K562 (cell line): ENCODE results near the gene MRPS31. TPM values are rescaled to one million over a fixed set of nuclear protein-coding genes. Genes with fewer than 3 reads are reported as not detected.

Experiments used
- ATAC-seq: fragments of 200-7000 bp; cut with Tn5 transposase; 3 replicates; pipeline ENCODE4 v1.9.1; 2020; ENCODE audit warnings: moderate library complexity
- BruUV-seq: library from RNA; stranded (reverse); fragments of 400-500 nt; replicated peaks from 2 replicates; lab custom pipeline; 2021; lab: Mats Ljungman, UMichigan
- CTCF ChIA-PET: fragments of 300-600 bp; formaldehyde crosslinking; extraction: SDS; loops from one replicate; lab custom pipeline; 2021; ENCODE audit warnings: low intra/inter-chr PET ratio; lab: Yijun Ruan, JAX
- POLR2A ChIA-PET: fragments of 300-600, 350-650 bp; sonication (Branson Sonifier 250); formaldehyde crosslinking; extraction: SDS; loops from one replicate; lab custom pipeline; 2021; ENCODE audit warnings: antibody characterized with exemption, inconsistent platforms; lab: Yijun Ruan, JAX
- DNase-seq, 4 experiments: peaks; one replicate each; pipeline versions ENCODE4 v3.0.0 to v3.0.0-alpha.2; 2011 to 2018; ENCODE audit warnings: low spot score in 3 of 4, mixed read lengths in 3 of 4; ENCODE audit errors: extremely low read depth in 1 of 4
- FAIRE-seq: peaks from 2 replicates; lab custom pipeline; 2011; peaks lifted over from hg19 to GRCh38; lab: Jason Lieb, UNC
- H2AFZ ChIP-seq: 2 replicates; pipeline ENCODE4 v1.6.0; 2011; ENCODE audit warnings: low read depth, low read length, control low read depth, inconsistent platforms
- H3K27ac ChIP-seq: fragments of 200-600 bp; 3 replicates; pipeline ENCODE4 v1.8.0; 2011; ENCODE audit warnings: low read depth, mild to moderate bottlenecking, control low read depth, inconsistent platforms, low read length, moderate library complexity, mixed read lengths; ENCODE audit errors: extremely low read depth
- H3K27me3 ChIP-seq, 2 experiments: fragments of 300-600 bp in 1 of 2; 2 replicates in 1 of 2; 3 replicates in 1 of 2; pipeline versions ENCODE4 v1.6.0 to v1.8.0; 2011; ENCODE audit warnings: inconsistent platforms in 2 of 2, low read length in 2 of 2, mild to moderate bottlenecking in 1 of 2, mixed read lengths in 1 of 2, moderate library complexity in 1 of 2; ENCODE audit not compliant: control insufficient read depth in 2 of 2, insufficient read depth in 2 of 2
- H3K36me3 ChIP-seq: fragments of 300-600 bp; 3 replicates; pipeline ENCODE4 v1.8.0; 2011; ENCODE audit warnings: mild to moderate bottlenecking, low read length, inconsistent platforms; ENCODE audit not compliant: control insufficient read depth, insufficient read depth
- H3K4me1 ChIP-seq, 2 experiments: fragments of 200-600 bp in 1 of 2; replicated peaks in 1 of 2; 2 replicates in 1 of 2; 3 replicates in 1 of 2; pipeline versions ENCODE4 v1.5.1 to v1.8.0; 2011; ENCODE audit warnings: inconsistent platforms in 2 of 2, low read length in 2 of 2, mild to moderate bottlenecking in 1 of 2, mixed read lengths in 1 of 2, moderate library complexity in 1 of 2; ENCODE audit not compliant: control insufficient read depth in 2 of 2, insufficient read depth in 2 of 2
- H3K4me2 ChIP-seq: 2 replicates; pipeline ENCODE4 v1.6.1; 2011; ENCODE audit warnings: low read length, control low read depth, inconsistent platforms, mixed read lengths; ENCODE audit not compliant: insufficient read depth
- H3K4me3 ChIP-seq: fragments of 200-600 bp; sonication (generic), shearing (Covaris generic); 2 replicates; pipeline ENCODE4 v1.5.1; 2016; ENCODE audit warnings: control low read depth, inconsistent platforms
- H3K79me2 ChIP-seq: fragments of 200-600 bp; 3 replicates; pipeline ENCODE4 v1.8.0; 2011; ENCODE audit warnings: low read length, inconsistent platforms; ENCODE audit not compliant: control insufficient read depth, insufficient read depth
- H3K9ac ChIP-seq, 2 experiments: 2 replicates each; pipeline versions ENCODE4 v1.6.0 to v1.6.1; 2011; ENCODE audit warnings: low read depth in 2 of 2, low read length in 2 of 2, control low read depth in 1 of 2, inconsistent platforms in 1 of 2, mild to moderate bottlenecking in 1 of 2, mixed read lengths in 1 of 2; ENCODE audit not compliant: insufficient read depth in 1 of 2
- H3K9me1 ChIP-seq: one replicate; pipeline ENCODE4 v1.6.0; 2011; ENCODE audit warnings: inconsistent platforms, mild to moderate bottlenecking, low read length, moderate library complexity; ENCODE audit not compliant: control insufficient read depth, insufficient read depth
- H3K9me3 ChIP-seq: replicated peaks from 2 replicates; pipeline ENCODE4 v1.5.1; 2011; ENCODE audit warnings: low read depth, low read length, inconsistent platforms; ENCODE audit not compliant: control insufficient read depth, insufficient read depth
- H4K20me1 ChIP-seq: replicated peaks from 2 replicates; pipeline ENCODE4 v1.6.1; 2011; ENCODE audit warnings: low read length, inconsistent platforms, mixed read lengths; ENCODE audit not compliant: control insufficient read depth, insufficient read depth
- ARID4B ChIP-seq: sonication (generic); formaldehyde crosslinking; IDR thresholded peaks from 2 replicates; pipeline ENCODE4 v1.8.0; 2022; ENCODE audit warnings: mild to moderate bottlenecking, missing genetic modification reagents
- ASH1L ChIP-seq: fragments of 450-650 bp; IDR thresholded peaks from 2 replicates; pipeline ENCODE4 v1.6.1; 2018; ENCODE audit warnings: borderline replicate concordance, mild to moderate bottlenecking, low read depth; ENCODE audit not compliant: partially characterized antibody
- ETS1 ChIP-seq: conservative IDR thresholded peaks from 2 replicates; pipeline ENCODE4 v1.6.1; 2011; ENCODE audit warnings: low read depth, mild to moderate bottlenecking, low read length; ENCODE audit not compliant: control insufficient read depth
- ETV6 ChIP-seq, 3 experiments: fragments of 150-350 bp in 1 of 3; sonication (generic) in 1 of 3; formaldehyde crosslinking in 1 of 3; IDR thresholded peaks; 2 replicates each; pipeline versions ENCODE4 v1.6.1 to v1.8.0; 2014 to 2022; ENCODE audit warnings: borderline replicate concordance in 2 of 3, low read depth in 2 of 3, antibody characterized with exemption in 1 of 3, low read length in 1 of 3, mild to moderate bottlenecking in 1 of 3, missing genetic modification reagents in 1 of 3
- FOSL1 ChIP-seq: fragments of 200-800 bp; sonication (Bioruptor generic); conservative IDR thresholded peaks from 2 replicates; pipeline ENCODE4 v1.6.1; 2016; ENCODE audit warnings: missing genetic modification characterization, missing compliant biosample characterization
- FOXM1 ChIP-seq, 2 experiments: fragments of 450-650 bp in 1 of 2; sonication (generic) in 1 of 2; formaldehyde crosslinking in 1 of 2; IDR thresholded peaks; 2 replicates each; pipeline versions ENCODE4 v1.6.1 to v1.9.0; 2017 to 2022; ENCODE audit warnings: low read depth in 2 of 2, mild to moderate bottlenecking in 2 of 2, missing genetic modification reagents in 1 of 2, moderate library complexity in 1 of 2
- GABPB2 ChIP-seq: fragments of 250-450 bp; sonication (Bioruptor Pico); conservative IDR thresholded peaks from 2 replicates; pipeline ENCODE4 v1.5.1; 2021; ENCODE audit warnings: mild to moderate bottlenecking
- HDAC2 ChIP-seq: fragments of 450-650 bp; IDR thresholded peaks from 2 replicates; pipeline ENCODE4 v1.6.1; 2016; ENCODE audit warnings: mild to moderate bottlenecking
- MCM3 ChIP-seq: fragments of 450-650 bp; IDR thresholded peaks from 2 replicates; pipeline ENCODE4 v1.6.1; 2016
- RBM25 ChIP-seq: fragments of 200-400 bp; formaldehyde crosslinking; IDR thresholded peaks from 2 replicates; pipeline ENCODE4 v1.6.1; 2018; ENCODE audit warnings: low read length, low read depth, moderate library complexity; ENCODE audit not compliant: severe bottlenecking
- SIRT6 ChIP-seq: IDR thresholded peaks from one replicate; pipeline ENCODE4 v1.6.1; 2012; ENCODE audit warnings: low read depth, mild to moderate bottlenecking, control low read depth, inconsistent platforms, low read length, moderate library complexity
- STAG1 ChIP-seq: sonication (generic); formaldehyde crosslinking; IDR thresholded peaks from 2 replicates; pipeline ENCODE4 v1.5.0; 2020; ENCODE audit warnings: missing genetic modification reagents, borderline replicate concordance
- TEAD1 ChIP-seq, 2 experiments: fragments of 450-650 bp in 1 of 2; sonication (generic) in 1 of 2; formaldehyde crosslinking; IDR thresholded peaks; 2 replicates each; pipeline versions ENCODE4 v1.4.0 to v1.8.0; 2020 to 2022; ENCODE audit warnings: mild to moderate bottlenecking in 2 of 2, missing genetic modification reagents in 1 of 2
- TEAD4 ChIP-seq, 2 experiments: sonication (generic) in 1 of 2; formaldehyde crosslinking in 1 of 2; IDR thresholded peaks; 2 replicates each; pipeline versions ENCODE4 v1.6.1 to v1.8.0; 2012 to 2022; ENCODE audit warnings: borderline replicate concordance in 1 of 2, inconsistent platforms in 1 of 2, low read length in 1 of 2, mild to moderate bottlenecking in 1 of 2, missing genetic modification reagents in 1 of 2
- ZNF174 ChIP-seq: fragments of 250-450 bp; sonication (Bioruptor Pico); IDR thresholded peaks from 2 replicates; pipeline ENCODE4 v1.4.0; 2020; ENCODE audit warnings: mild to moderate bottlenecking
- WGBS: fragments of 100-300 bp; shearing (Covaris generic); methylation state at CpG from one replicate; pipeline ENCODE4 v1.1.6; 2016; ENCODE audit warnings: low coverage, mixed read lengths; ENCODE audit not compliant: insufficient coverage; ENCODE audit errors: missing lambda C conversion rate; 5-methylcytosine and 5-hydroxymethylcytosine counted together
- in situ Hi-C: fragments of 300-500 bp; cut with MboI; formaldehyde crosslinking; loops from 4 replicates; pipeline ENCODE4 v1.15.0; 2018; ENCODE audit warnings: inconsistent platforms, mixed read lengths
- intact Hi-C: fragments of 100-400 bp; cut with micrococcal nuclease; formaldehyde crosslinking; loops from 2 replicates; pipeline ENCODE4 v1.14.2; 2022
- polyA plus RNA-seq, 8 experiments: library from polyadenylated mRNA; depleted of rRNA in 4 of 8; stranded (reverse) in 5 of 8; unstranded in 3 of 8; fragments of >200 nt; fragmentation: Nextera tagmentation in 2 of 8; fragmentation: Illumina TruSeq in 1 of 8; extraction: Ambion mirVana in 2 of 8; extraction: Trizol in 1 of 8; gene quantifications; 2 replicates each; pipeline versions ENCODE4 v1.2.1 to v1.2.3, GENCODE V29; 2011 to 2014; ENCODE audit warnings: inconsistent platforms in 1 of 8, missing spikeins in 1 of 8
- total RNA-seq, 7 experiments: library from RNA; depleted of rRNA in 6 of 7; stranded (reverse); fragments of >200 nt in 6 of 7; fragmentation: Illumina TruSeq in 2 of 7; extraction: Trizol in 2 of 7; gene quantifications; 2 replicates each; pipeline versions ENCODE4 v1.2.1 to v1.2.3, GENCODE V29; 2011 to 2021; ENCODE audit warnings: low replicate concordance in 1 of 7
- TF ChIP-seq, protein P1 (sequence below): fragments of 450-650 bp; formaldehyde crosslinking; IDR thresholded peaks from 2 replicates; pipeline ENCODE4 v1.4.0; 2022; ENCODE audit warnings: mild to moderate bottlenecking, moderate library complexity

Gene MRPS31
- total and polyA plus RNA-seq, 9 of the 15 experiments (the other 6 are each of a cell fraction or from before 2014, with no cell fraction given), result 20.3 to 57.8 (median 37.1) TPM

DNA sequence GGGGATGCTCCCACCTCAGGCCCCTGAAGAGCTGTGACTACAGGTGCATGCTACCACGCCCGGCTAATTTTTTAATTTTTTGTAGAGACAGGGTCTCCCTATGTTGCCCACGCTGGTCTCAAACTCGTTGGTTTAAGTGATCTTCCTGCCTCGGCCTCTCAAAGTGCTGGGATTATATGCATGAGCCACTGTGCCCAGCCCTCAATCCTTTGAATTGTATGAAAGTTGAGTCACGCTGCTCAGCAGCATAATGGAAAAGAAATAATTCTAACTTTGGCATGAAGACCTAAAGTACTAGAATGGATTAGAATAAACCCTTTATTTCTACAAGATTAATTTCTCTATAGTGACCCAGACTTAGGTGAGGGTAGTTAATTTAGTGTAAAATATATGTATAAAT lies 42.4 kb downstream of the MRPS31 start:
- WGBS, result 100% methylated on average over 6 of the region's 6 CpGs
- Histone ChIP-seq H3K4me3 (no peak overlapping the region), H3K4me1 (no peaks in the 10 kb centered on the region), H4K20me1 (no peaks in the 10 kb centered on the region), H3K4me2 (no peak overlapping the region), H3K9ac (no peak overlapping the region), H3K36me3 (peaks cover 6% of the 10 kb centered on the region; the same call in 1 of the 3 replicates), H3K9me3 (no peaks in the 10 kb centered on the region), H3K27me3 (no peaks in the 10 kb centered on the region), H3K79me2 (no peaks in the 10 kb centered on the region), H2AFZ (no peak overlapping the region), H3K9me1 (no peaks in the 10 kb centered on the region), H3K27ac (no peak overlapping the region)
- POLR2A ChIA-PET, result no interaction called here
- BruUV-seq, result no TSS peak
- FAIRE-seq (no peak), ATAC-seq (no peak), DNase-seq (no peak)
- in situ Hi-C loops (no loop called here), intact Hi-C loops (no loop called here)
- CTCF ChIA-PET, result no interaction called here
- TF ChIP-seq MCM3, result no peak
- no peak for TF ChIP-seq TEAD4 (IDR thresholded peaks at IDR 0.05; ENCODE audit: low read length)
- TF ChIP-seq TEAD4 (CRISPR knock-in tag; IDR thresholded peaks at IDR 0.05; ENCODE audit: borderline replicate concordance), result no peak
- TF ChIP-seq ARID4B, result no peak
- no peak for TF ChIP-seq RBM25
- no peak for TF ChIP-seq ETS1
- TF ChIP-seq ETV6 (IDR thresholded peaks at IDR 0.05; ENCODE audit: borderline replicate concordance in 1 of 2, low read depth in 2 of 2, low read length in 1 of 2), result no peak
- no peak for TF ChIP-seq ETV6 (CRISPR knock-in tag; IDR thresholded peaks at IDR 0.05; ENCODE audit: borderline replicate concordance)
- TF ChIP-seq ZNF174, result no peak
- no peak for TF ChIP-seq TEAD1 (CRISPR knock-in tag; IDR thresholded peaks at IDR 0.05)
- TF ChIP-seq FOXM1 (IDR thresholded peaks at IDR 0.05; ENCODE audit: low read depth), result no peak
- TF ChIP-seq FOXM1 (CRISPR knock-in tag; IDR thresholded peaks at IDR 0.05; ENCODE audit: low read depth), result no peak
- no peak for TF ChIP-seq GABPB2 (CRISPR knock-in tag)
- TF ChIP-seq ASH1L, result no peak
- TF ChIP-seq HDAC2, result no peak
- no peak for TF ChIP-seq SIRT6
- TF ChIP-seq, protein P1, sequence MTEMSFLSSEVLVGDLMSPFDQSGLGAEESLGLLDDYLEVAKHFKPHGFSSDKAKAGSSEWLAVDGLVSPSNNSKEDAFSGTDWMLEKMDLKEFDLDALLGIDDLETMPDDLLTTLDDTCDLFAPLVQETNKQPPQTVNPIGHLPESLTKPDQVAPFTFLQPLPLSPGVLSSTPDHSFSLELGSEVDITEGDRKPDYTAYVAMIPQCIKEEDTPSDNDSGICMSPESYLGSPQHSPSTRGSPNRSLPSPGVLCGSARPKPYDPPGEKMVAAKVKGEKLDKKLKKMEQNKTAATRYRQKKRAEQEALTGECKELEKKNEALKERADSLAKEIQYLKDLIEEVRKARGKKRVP (CRISPR knock-in tag), result no peak
- TF ChIP-seq STAG1 (CRISPR knock-in tag), result no peak
- no peak for TF ChIP-seq FOSL1
